HG03175 (cell line): ENCODE data around the gene SFRP5.

Experiments used
- ATAC-seq: cut with Tn5 transposase; IDR thresholded peaks from one replicate; pipeline ENCODE4 v1.9.1; 2021; ENCODE audit warnings: mild to moderate bottlenecking, moderate library complexity; ENCODE audit not compliant: unreplicated experiment

Gene SFRP5

GRCh38 chr10:97736902-97737769 lies 34.7 kb downstream of the SFRP5 start, which contains the start of gene ZFYVE27:
Gene ZFYVE27, plus strand, starts transcription at chr10:97737128. Its CDS starts 1,350 bp downstream, at chr10:97738478.
- ATAC-seq: peak; percentile 89

- peak; percentile 25 for ATAC-seq
These were observed 35.3 kb downstream of the SFRP5 start for GRCh38 chr10:97736403-97736901.

- ATAC-seq: no peak
These were observed 37.8 kb downstream of the SFRP5 start for GRCh38 chr10:97734021-97734420.

- ATAC-seq: no peak
These were observed 38.5 kb downstream of the SFRP5 start for GRCh38 chr10:97733256-97733655.

GRCh38 chr10:97732052-97732359 lies 39.8 kb downstream of the SFRP5 start:
- ATAC-seq: no peak

GRCh38 chr10:97731346-97732051 lies 40.3 kb downstream of the SFRP5 start:
- ATAC-seq: no peak

GRCh38 chr10:97729014-97729413 lies 42.8 kb downstream of the SFRP5 start:
- no peak for ATAC-seq

- no peak for ATAC-seq
These were observed 45.1 kb downstream of the SFRP5 start for GRCh38 chr10:97726636-97727178.

- ATAC-seq: no peak
These were observed 47.4 kb downstream of the SFRP5 start for GRCh38 chr10:97724341-97724941.

GRCh38 chr10:97723001-97723400 lies 48.8 kb downstream of the SFRP5 start:
- ATAC-seq: no peak

- ATAC-seq: no peak
These were observed 49.7 kb downstream of the SFRP5 start for GRCh38 chr10:97721871-97722780.

- ATAC-seq: no peak
These were observed 52.2 kb downstream of the SFRP5 start for GRCh38 chr10:97719602-97720001.

- ATAC-seq: no peak
These were observed 53.1 kb downstream of the SFRP5 start for GRCh38 chr10:97718659-97719142.

- ATAC-seq: no peak
These were observed 53.6 kb downstream of the SFRP5 start for GRCh38 chr10:97718178-97718577.

- no peak for ATAC-seq
These were observed 54.2 kb downstream of the SFRP5 start for GRCh38 chr10:97717627-97718026.
